ENCODE measurements around the gene DIP2B.

Gene DIP2B

DNA sequence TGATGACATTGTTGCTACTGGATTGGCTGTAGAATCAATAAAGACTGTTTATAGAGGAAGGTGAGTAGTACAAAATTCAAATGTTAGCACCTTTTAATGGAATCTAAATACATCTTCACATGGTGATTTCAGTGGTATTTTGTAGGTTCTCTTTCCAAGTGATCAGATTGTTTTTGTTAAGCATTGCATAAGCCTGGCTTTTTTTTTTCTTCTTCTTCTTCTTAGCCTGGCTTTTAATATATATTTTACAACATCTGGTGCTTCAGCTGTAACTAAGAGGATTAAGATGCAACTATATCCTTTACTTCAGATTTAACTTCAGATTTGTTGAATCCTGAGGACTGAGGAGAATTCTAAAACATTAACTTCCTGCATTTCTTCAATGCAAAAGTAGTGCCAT is 201.8 kb downstream of the DIP2B start:
- no peak for DNase-seq
- TF ChIP-seq, protein P1, sequence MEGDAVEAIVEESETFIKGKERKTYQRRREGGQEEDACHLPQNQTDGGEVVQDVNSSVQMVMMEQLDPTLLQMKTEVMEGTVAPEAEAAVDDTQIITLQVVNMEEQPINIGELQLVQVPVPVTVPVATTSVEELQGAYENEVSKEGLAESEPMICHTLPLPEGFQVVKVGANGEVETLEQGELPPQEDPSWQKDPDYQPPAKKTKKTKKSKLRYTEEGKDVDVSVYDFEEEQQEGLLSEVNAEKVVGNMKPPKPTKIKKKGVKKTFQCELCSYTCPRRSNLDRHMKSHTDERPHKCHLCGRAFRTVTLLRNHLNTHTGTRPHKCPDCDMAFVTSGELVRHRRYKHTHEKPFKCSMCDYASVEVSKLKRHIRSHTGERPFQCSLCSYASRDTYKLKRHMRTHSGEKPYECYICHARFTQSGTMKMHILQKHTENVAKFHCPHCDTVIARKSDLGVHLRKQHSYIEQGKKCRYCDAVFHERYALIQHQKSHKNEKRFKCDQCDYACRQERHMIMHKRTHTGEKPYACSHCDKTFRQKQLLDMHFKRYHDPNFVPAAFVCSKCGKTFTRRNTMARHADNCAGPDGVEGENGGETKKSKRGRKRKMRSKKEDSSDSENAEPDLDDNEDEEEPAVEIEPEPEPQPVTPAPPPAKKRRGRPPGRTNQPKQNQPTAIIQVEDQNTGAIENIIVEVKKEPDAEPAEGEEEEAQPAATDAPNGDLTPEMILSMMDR (IDR thresholded peaks at IDR 0.05): no peak
- peaks cover 30 to 97% (median 53%) of the 10 kb centered on the region in 3 donors for H3K36me3 ChIP-seq
- H3K27ac ChIP-seq: no peak overlapping the region
- intact Hi-C loops (cut with DNase I; ENCODE audit: low total_unique reads): no loop called here
- no peak overlapping the region for H3K4me3 ChIP-seq
- H3K27me3 ChIP-seq: no peaks in the 10 kb centered on the region
- no peaks in the 10 kb centered on the region for H3K9me3 ChIP-seq
- no peaks in the 10 kb centered on the region for H3K4me1 ChIP-seq

DNA sequence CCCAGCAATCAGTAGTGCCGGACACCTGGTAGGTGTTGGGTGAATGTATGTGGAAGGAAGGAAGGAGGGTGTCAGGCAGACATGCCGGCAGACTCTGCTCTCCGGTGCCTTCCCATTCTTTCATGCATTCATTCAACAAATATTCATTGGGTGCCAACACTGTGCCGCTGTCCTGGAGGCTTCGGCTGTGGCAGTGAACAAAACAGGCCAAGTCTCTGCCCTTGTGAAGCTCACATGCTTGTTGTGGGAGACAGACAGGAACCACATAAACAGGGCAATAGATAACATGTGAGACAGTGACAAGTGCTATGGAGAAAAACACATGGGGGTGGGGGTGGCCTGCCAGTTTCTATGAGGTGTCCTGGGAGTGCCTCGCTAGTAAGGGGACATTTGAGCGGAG is 202.6 kb downstream of the DIP2B start:
- intact Hi-C loops (cut with DNase I; ENCODE audit: low total_unique reads): no loop called here
- DNase-seq: no peak
- H3K4me3 ChIP-seq: no peak overlapping the region
- no peak overlapping the region for H3K27ac ChIP-seq
- no peaks in the 10 kb centered on the region for H3K9me3 ChIP-seq
- no peaks in the 10 kb centered on the region for H3K27me3 ChIP-seq
- peaks cover 24 to 95% (median 56%) of the 10 kb centered on the region in 3 donors for H3K36me3 ChIP-seq
- TF ChIP-seq, protein P1 (IDR thresholded peaks at IDR 0.05): no peak
- H3K4me1 ChIP-seq: no peaks in the 10 kb centered on the region

DNA sequence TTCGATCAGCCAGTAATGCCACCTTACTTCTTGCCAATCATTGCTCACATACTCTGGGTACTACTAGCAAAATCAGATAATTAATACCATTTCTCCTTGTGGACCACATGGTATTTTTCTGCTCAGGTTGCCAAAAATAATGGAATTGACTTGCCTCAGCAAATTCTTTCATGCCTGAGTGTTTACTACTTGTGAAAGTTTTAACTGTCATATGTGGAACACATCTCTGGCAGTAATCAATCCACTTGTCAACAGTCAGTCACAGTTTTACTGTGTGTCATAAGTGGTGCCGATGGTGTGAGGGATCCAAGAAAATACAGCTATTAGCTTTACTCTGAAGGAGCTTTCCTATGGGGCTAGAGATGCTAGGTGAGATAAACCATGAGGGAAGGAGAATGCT is 203.8 kb downstream of the DIP2B start:
- no peaks in the 10 kb centered on the region for H3K9me3 ChIP-seq
- intact Hi-C loops (cut with DNase I; ENCODE audit: low total_unique reads): no loop called here
- H3K36me3 ChIP-seq: peaks cover 24 to 88% (median 49%) of the 10 kb centered on the region in 3 donors
- H3K27me3 ChIP-seq: no peaks in the 10 kb centered on the region
- DNase-seq: no peak
- H3K4me3 ChIP-seq: no peak overlapping the region
- no peaks in the 10 kb centered on the region for H3K4me1 ChIP-seq
- no peak overlapping the region for H3K27ac ChIP-seq
- TF ChIP-seq, protein P1 (IDR thresholded peaks at IDR 0.05): no peak

DNA sequence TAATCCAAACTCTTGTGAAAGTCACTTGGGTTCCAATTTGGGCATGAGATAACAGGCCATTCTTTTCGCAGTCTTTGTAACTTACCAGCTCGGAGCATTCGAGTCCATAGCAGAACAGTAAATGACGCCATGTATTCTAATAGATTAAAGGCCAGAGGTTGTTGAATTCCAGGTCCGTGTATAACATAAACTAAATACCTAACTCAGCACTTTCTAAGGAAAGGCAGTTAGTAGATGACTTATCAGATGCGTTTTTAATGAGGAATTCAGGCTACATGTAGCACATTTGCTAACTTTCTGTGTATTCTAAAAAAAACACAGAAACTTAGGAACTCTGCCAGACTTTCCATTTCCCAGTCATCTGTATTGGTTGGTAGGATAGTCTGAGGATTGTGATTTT is 206.3 kb downstream of the DIP2B start:
- H3K36me3 ChIP-seq: peaks cover 9 to 90% (median 34%) of the 10 kb centered on the region in 3 donors
- no peaks in the 10 kb centered on the region for H3K9me3 ChIP-seq
- no peak for DNase-seq
- intact Hi-C loops (cut with DNase I; ENCODE audit: low total_unique reads): no loop called here
- no peak overlapping the region for H3K4me3 ChIP-seq
- H3K4me1 ChIP-seq: peaks cover 0 to 5% (median 0%) of the 10 kb centered on the region in 4 donors
- no peaks in the 10 kb centered on the region for H3K27me3 ChIP-seq
- no peak overlapping the region for H3K27ac ChIP-seq
- TF ChIP-seq, protein P1 (IDR thresholded peaks at IDR 0.05): no peak

DNA sequence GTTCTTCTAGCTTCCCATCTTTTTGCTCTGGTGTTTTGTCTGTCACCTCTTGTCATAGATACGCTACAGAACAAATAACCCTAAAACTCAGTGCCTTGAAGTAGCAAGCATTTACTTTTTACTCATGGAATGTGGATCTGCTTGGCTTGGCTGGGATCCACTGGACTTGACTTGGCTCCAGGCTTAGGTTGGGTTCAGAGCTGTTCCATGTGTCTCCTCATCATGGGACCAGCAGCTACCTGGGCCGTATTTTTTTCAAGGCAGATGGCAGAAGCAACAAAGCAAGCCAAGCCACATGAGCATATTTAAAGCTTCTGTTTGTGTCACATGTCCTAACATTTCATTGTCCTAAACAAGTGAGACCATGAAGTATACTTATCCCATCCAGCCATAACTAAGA is 210.4 kb downstream of the DIP2B start:
- peaks cover 0 to 5% (median 0%) of the 10 kb centered on the region in 4 donors for H3K4me1 ChIP-seq
- H3K9me3 ChIP-seq: no peaks in the 10 kb centered on the region
- DNase-seq: no peak
- TF ChIP-seq, protein P1 (IDR thresholded peaks at IDR 0.05): no peak
- intact Hi-C loops (cut with DNase I; ENCODE audit: low total_unique reads): no loop called here
- peaks cover 14 to 82% (median 27%) of the 10 kb centered on the region in 3 donors for H3K36me3 ChIP-seq
- H3K4me3 ChIP-seq: no peak overlapping the region
- H3K27ac ChIP-seq: no peak overlapping the region
- no peaks in the 10 kb centered on the region for H3K27me3 ChIP-seq

DNA sequence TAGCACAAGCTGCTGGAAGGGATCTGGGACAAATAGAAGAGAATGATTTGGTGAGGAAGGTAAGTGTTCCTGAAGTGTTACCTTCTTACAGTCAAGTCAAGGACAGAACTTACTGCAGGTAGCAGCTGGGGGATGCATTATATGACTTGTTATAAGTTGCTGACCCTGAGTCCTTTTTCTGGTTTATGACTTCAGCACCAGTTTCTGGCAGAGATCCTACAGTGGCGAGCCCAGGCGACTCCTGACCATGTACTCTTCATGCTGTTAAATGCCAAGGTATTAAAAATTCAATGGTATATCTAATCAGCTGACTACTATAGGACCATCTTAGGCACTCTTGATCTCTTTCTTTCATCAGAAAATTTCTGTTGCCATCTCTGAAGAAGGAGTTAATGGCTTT is 214.0 kb downstream of the DIP2B start:
- Histone ChIP-seq H3K36me3 (peaks cover 39 to 90% (median 41%) of the 10 kb centered on the region in 3 donors), H3K9me3 (no peaks in the 10 kb centered on the region), H3K27ac (no peak overlapping the region), H3K27me3 (no peaks in the 10 kb centered on the region), H3K4me3 (no peak overlapping the region), H3K4me1 (peaks cover 0 to 5% (median 0%) of the 10 kb centered on the region in 4 donors)
- TF ChIP-seq, protein P1 (IDR thresholded peaks at IDR 0.05): no peak
- no peak for DNase-seq
- intact Hi-C loops (cut with DNase I; ENCODE audit: low total_unique reads): no loop called here

All from tibial artery (tissue), 4 donors.